ENCODE results near the gene DLG4. TPM values are rescaled to one million over a fixed set of nuclear protein-coding genes. Genes with fewer than 3 reads are reported as not detected.
"Not testable (repeated sequence)": the region's sequence is repeated elsewhere in the genome, so short reads cannot be mapped to it uniquely, and the experiment has no call there.

DLG4 gene
- total RNA-seq, 1 donor from 2014 or later: 131 TPM

GRCh38 chr17:7183433-7184090 lies 36.1 kb downstream of the DLG4 start:
- DNase-seq: no peak

- not testable (repeated sequence) for DNase-seq
Observed at GRCh38 chr17:7182101-7182500, 37.5 kb downstream of the DLG4 start.

GRCh38 chr17:7179317-7180254 lies 40.0 kb downstream of the DLG4 start, which contains the start of gene ASGR1:
Gene ASGR1, minus strand, starts transcription at chr17:7179370. Its CDS starts 807 bp downstream, at chr17:7178563.
- DNase-seq: no peak

GRCh38 chr17:7178973-7179316 lies 40.7 kb downstream of the DLG4 start:
- no peak for DNase-seq

GRCh38 chr17:7177954-7178477 lies 41.6 kb downstream of the DLG4 start:
- DNase-seq: no peak

- DNase-seq: peak; percentile 33
Observed at GRCh38 chr17:7177191-7177953, 42.3 kb downstream of the DLG4 start.

- DNase-seq: no peak
Observed at GRCh38 chr17:7176841-7177190, 42.8 kb downstream of the DLG4 start.

GRCh38 chr17:7176107-7176840 lies 43.4 kb downstream of the DLG4 start:
- DNase-seq: no peak

- no peak for DNase-seq
Observed at GRCh38 chr17:7175330-7175733, 44.3 kb downstream of the DLG4 start.

GRCh38 chr17:7174603-7175326 lies 44.9 kb downstream of the DLG4 start:
- DNase-seq: no peak

GRCh38 chr17:7173687-7174602 lies 45.7 kb downstream of the DLG4 start:
- DNase-seq: no peak

GRCh38 chr17:7172522-7173191 lies 47.0 kb downstream of the DLG4 start:
- not testable (repeated sequence) for DNase-seq

- DNase-seq: not testable (repeated sequence)
Observed at GRCh38 chr17:7169565-7169908, 50.1 kb downstream of the DLG4 start.

- DNase-seq: not testable (repeated sequence)
Observed at GRCh38 chr17:7168841-7169564, 50.6 kb downstream of the DLG4 start.

GRCh38 chr17:7167832-7168231 lies 51.8 kb downstream of the DLG4 start:
- no peak for DNase-seq

- DNase-seq: no peak
Observed at GRCh38 chr17:7166873-7167272, 52.8 kb downstream of the DLG4 start.

- not testable (repeated sequence) for DNase-seq
Observed at GRCh38 chr17:7159571-7159970, 60.1 kb downstream of the DLG4 start.

- DNase-seq: not testable (repeated sequence)
Observed at GRCh38 chr17:7158424-7158823, 61.2 kb downstream of the DLG4 start.
